ENCODE measurements around the gene WDR4.
"Not testable (repeated sequence)": the region's sequence is repeated elsewhere in the genome, so short reads cannot be mapped to it uniquely, and the experiment has no call there.

Gene WDR4

DNA sequence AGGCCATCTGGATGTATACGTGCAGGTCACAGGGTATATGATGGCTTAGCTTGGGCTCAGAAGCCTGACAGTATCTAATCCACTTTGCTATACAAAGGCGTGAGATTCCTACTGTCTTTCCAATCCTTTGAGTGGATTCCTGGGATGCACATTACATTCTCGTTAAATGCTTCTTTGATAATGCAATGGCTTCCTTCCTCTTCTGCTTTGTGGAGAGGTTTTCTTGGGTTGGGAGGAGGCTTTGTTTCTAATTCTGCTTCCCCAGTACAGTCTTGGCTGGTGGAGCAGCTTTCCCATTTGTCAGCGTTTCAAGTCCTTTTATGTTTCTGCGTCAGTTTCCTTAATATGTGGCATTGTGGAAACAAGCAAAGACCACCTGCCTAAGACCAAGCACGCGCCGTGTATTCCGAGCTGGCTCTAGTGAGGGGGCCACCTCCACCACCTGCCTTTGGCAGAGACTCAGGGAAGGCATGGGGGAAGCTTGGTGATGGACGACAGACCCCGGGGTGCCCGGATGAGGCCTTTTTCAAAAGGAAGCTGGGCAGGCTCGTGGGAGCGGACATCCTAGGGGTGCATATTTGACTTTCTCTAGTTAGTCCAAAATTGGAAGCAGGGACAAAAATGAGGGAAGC lies 72.7 kb downstream of the WDR4 start:
- Histone ChIP-seq H3F3A (ENCODE audit: insufficient read depth, low read length) (no peaks in the 10 kb centered on the region), H3K4me1 (ENCODE audit: insufficient read depth, low read length, severe bottlenecking) (no peaks in the 10 kb centered on the region), H3K27me3 (ENCODE audit: insufficient read depth, low read length) (no peaks in the 10 kb centered on the region), H3K36me3 (ENCODE audit: insufficient read depth, low read length) (no peaks in the 10 kb centered on the region), H2AFZ (ENCODE audit: low read length) (no peak overlapping the region), H3K27ac (ENCODE audit: low read depth, low read length, poor library complexity, severe bottlenecking) (no peak overlapping the region), H3K9me2 (ENCODE audit: low read depth, low read length) (no peaks in the 10 kb centered on the region), H3K9ac (ENCODE audit: low read length) (no peak overlapping the region), H4K20me1 (ENCODE audit: insufficient read depth, low read length) (no peaks in the 10 kb centered on the region), H3K9me3 (ENCODE audit: low read length) (no peaks in the 10 kb centered on the region), H3K79me2 (ENCODE audit: insufficient read depth, low read length) (no peaks in the 10 kb centered on the region), H3K4me2 (ENCODE audit: low read length) (no peak overlapping the region), H3K4me3 (ENCODE audit: low read depth, low read length, poor library complexity, severe bottlenecking) (no peak overlapping the region)
- no peak for TF ChIP-seq EZH2 (IDR thresholded peaks at IDR 0.05; ENCODE audit: borderline replicate concordance, low read length)

- H3K36me3 ChIP-seq (ENCODE audit: insufficient read depth, low read length); H3K79me2 ChIP-seq (ENCODE audit: insufficient read depth, low read length); H3K9ac ChIP-seq (ENCODE audit: low read length); H4K20me1 ChIP-seq (ENCODE audit: insufficient read depth, low read length); H3K4me3 ChIP-seq (ENCODE audit: low read depth, low read length, poor library complexity, severe bottlenecking); H3K4me2 ChIP-seq (ENCODE audit: low read length); H2AFZ ChIP-seq (ENCODE audit: low read length); H3K27ac ChIP-seq (ENCODE audit: low read depth, low read length, poor library complexity, severe bottlenecking); H3K9me3 ChIP-seq (ENCODE audit: low read length); H3K27me3 ChIP-seq (ENCODE audit: insufficient read depth, low read length); H3F3A ChIP-seq (ENCODE audit: insufficient read depth, low read length); H3K4me1 ChIP-seq (ENCODE audit: insufficient read depth, low read length, severe bottlenecking); H3K9me2 ChIP-seq (ENCODE audit: low read depth, low read length): not testable (repeated sequence)
Observed at GRCh38 chr21:42801616-42802015, 77.7 kb downstream of the WDR4 start.

GRCh38 chr21:42799948-42800347 lies 79.4 kb downstream of the WDR4 start:
- Histone ChIP-seq H3K4me3 (ENCODE audit: low read depth, low read length, poor library complexity, severe bottlenecking) (no peak overlapping the region), H3F3A (ENCODE audit: insufficient read depth, low read length) (no peaks in the 10 kb centered on the region), H3K27me3 (ENCODE audit: insufficient read depth, low read length) (no peaks in the 10 kb centered on the region; the same call in 1 of the 2 replicates), H3K79me2 (ENCODE audit: insufficient read depth, low read length) (no peaks in the 10 kb centered on the region), H4K20me1 (ENCODE audit: insufficient read depth, low read length) (no peaks in the 10 kb centered on the region), H3K9me3 (ENCODE audit: low read length) (no peaks in the 10 kb centered on the region), H3K9me2 (ENCODE audit: low read depth, low read length) (no peaks in the 10 kb centered on the region), H3K36me3 (ENCODE audit: insufficient read depth, low read length) (no peaks in the 10 kb centered on the region), H3K27ac (ENCODE audit: low read depth, low read length, poor library complexity, severe bottlenecking) (no peak overlapping the region), H3K9ac (ENCODE audit: low read length) (no peak overlapping the region), H3K4me2 (ENCODE audit: low read length) (no peak overlapping the region), H3K4me1 (ENCODE audit: insufficient read depth, low read length, severe bottlenecking) (no peaks in the 10 kb centered on the region), H2AFZ (ENCODE audit: low read length) (no peak overlapping the region)
- no peak for TF ChIP-seq CTCF (IDR thresholded peaks at IDR 0.05; ENCODE audit: low read length)
- TF ChIP-seq EZH2 (IDR thresholded peaks at IDR 0.05; ENCODE audit: borderline replicate concordance, low read length): no peak

DNA sequence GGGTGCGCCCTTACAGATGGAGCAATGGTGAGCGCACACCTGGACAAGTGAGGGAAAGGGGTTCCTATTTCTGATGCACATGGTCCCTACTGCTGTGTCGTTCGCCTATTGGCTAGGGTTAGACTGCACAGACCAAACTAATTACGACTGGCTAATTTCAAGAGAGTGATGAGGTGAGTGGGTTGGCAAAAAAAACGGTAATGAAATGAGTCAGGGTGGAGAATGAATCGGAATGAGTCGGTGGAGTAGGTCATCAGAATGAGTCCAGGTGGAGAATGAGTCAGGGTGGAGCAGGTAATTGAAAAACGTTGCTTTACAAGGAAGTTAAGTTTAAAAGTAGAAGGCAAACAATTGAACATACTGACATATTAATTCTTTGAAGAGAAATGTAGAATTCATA lies 79.8 kb downstream of the WDR4 start:
- Histone ChIP-seq H3K4me3 (ENCODE audit: low read depth, low read length, poor library complexity, severe bottlenecking) (no peak overlapping the region), H3K9me2 (ENCODE audit: low read depth, low read length) (no peaks in the 10 kb centered on the region), H4K20me1 (ENCODE audit: insufficient read depth, low read length) (no peaks in the 10 kb centered on the region), H3K27me3 (ENCODE audit: insufficient read depth, low read length) (no peaks in the 10 kb centered on the region; the same call in 1 of the 2 replicates), H3K4me1 (ENCODE audit: insufficient read depth, low read length, severe bottlenecking) (no peaks in the 10 kb centered on the region), H3F3A (ENCODE audit: insufficient read depth, low read length) (no peaks in the 10 kb centered on the region), H3K27ac (ENCODE audit: low read depth, low read length, poor library complexity, severe bottlenecking) (no peak overlapping the region), H3K9me3 (ENCODE audit: low read length) (no peaks in the 10 kb centered on the region), H3K4me2 (ENCODE audit: low read length) (no peak overlapping the region), H3K9ac (ENCODE audit: low read length) (no peak overlapping the region), H3K79me2 (ENCODE audit: insufficient read depth, low read length) (no peaks in the 10 kb centered on the region), H2AFZ (ENCODE audit: low read length) (no peak overlapping the region), H3K36me3 (ENCODE audit: insufficient read depth, low read length) (no peaks in the 10 kb centered on the region)
- TF ChIP-seq EZH2 (IDR thresholded peaks at IDR 0.05; ENCODE audit: borderline replicate concordance, low read length) (no peak), CTCF (IDR thresholded peaks at IDR 0.05; ENCODE audit: low read length) (no peak)
